HEK293 (cell line): Measurements from ENCODE around the gene TSNAX.

Experiments
- GFI1B ChIP-seq: fragments of 450-650 bp; formaldehyde crosslinking; IDR thresholded peaks from 2 replicates; pipeline ENCODE4 v1.5.1; 2016; ENCODE audit warnings: missing biosample characterization, missing genetic modification characterization
- IKZF3 ChIP-seq: fragments of 450-650 bp; IDR thresholded peaks from 2 replicates; pipeline ENCODE4 v1.5.0; 2018; ENCODE audit warnings: missing biosample characterization, mild to moderate bottlenecking, missing genetic modification characterization, moderate library complexity
- REPIN1 ChIP-seq: fragments of 450-650 bp; formaldehyde crosslinking; IDR thresholded peaks from 2 replicates; pipeline ENCODE4 v1.5.1; 2017; ENCODE audit warnings: missing biosample characterization, missing genetic modification characterization, low read depth
- TCF7L2 ChIP-seq: IDR thresholded peaks from 2 replicates; pipeline ENCODE4 v1.6.1; 2011; ENCODE audit warnings: low read depth, mild to moderate bottlenecking, inconsistent platforms, low read length, moderate library complexity, borderline replicate concordance
- YY1 ChIP-seq: fragments of 450-650 bp; formaldehyde crosslinking; IDR thresholded peaks from 2 replicates; pipeline ENCODE4 v1.5.1; 2018; ENCODE audit warnings: missing biosample characterization, missing genetic modification characterization
- YY2 ChIP-seq: fragments of 450-650 bp; formaldehyde crosslinking; IDR thresholded peaks from 2 replicates; pipeline ENCODE4 v1.5.1; 2016; ENCODE audit warnings: missing biosample characterization, missing genetic modification characterization
- ZBTB20 ChIP-seq: fragments of 450-650 bp; formaldehyde crosslinking; IDR thresholded peaks from 2 replicates; pipeline ENCODE4 v1.5.1; 2016; ENCODE audit warnings: missing biosample characterization, missing genetic modification characterization
- ZBTB48 ChIP-seq: fragments of 450-650 bp; formaldehyde crosslinking; IDR thresholded peaks from 2 replicates; pipeline ENCODE4 v1.5.1; 2016; ENCODE audit warnings: missing biosample characterization, missing genetic modification characterization
- ZFP41 ChIP-seq: fragments of 450-650 bp; formaldehyde crosslinking; IDR thresholded peaks from 2 replicates; pipeline ENCODE4 v1.5.1; 2016; ENCODE audit warnings: missing biosample characterization, missing genetic modification characterization, borderline replicate concordance
- ZFP69B ChIP-seq: fragments of 450-650 bp; formaldehyde crosslinking; IDR thresholded peaks from 2 replicates; pipeline ENCODE4 v1.5.1; 2016; ENCODE audit warnings: missing biosample characterization, missing genetic modification characterization
- ZIC2 ChIP-seq: fragments of 450-650 bp; formaldehyde crosslinking; IDR thresholded peaks from 2 replicates; pipeline ENCODE4 v1.5.1; 2016; ENCODE audit warnings: missing biosample characterization, missing genetic modification characterization
- ZNF155 ChIP-seq: fragments of 450-650 bp; formaldehyde crosslinking; IDR thresholded peaks from 2 replicates; pipeline ENCODE4 v1.5.1; 2016; ENCODE audit warnings: missing biosample characterization, missing genetic modification characterization
- ZNF169 ChIP-seq: fragments of 450-650 bp; formaldehyde crosslinking; IDR thresholded peaks from 2 replicates; pipeline ENCODE4 v1.5.1; 2016; ENCODE audit warnings: missing biosample characterization, missing genetic modification characterization
- ZNF221 ChIP-seq: fragments of 450-650 bp; formaldehyde crosslinking; IDR thresholded peaks from 2 replicates; pipeline ENCODE4 v1.5.1; 2017; ENCODE audit warnings: missing biosample characterization, missing genetic modification characterization, borderline replicate concordance
- ZNF266 ChIP-seq: fragments of 450-650 bp; formaldehyde crosslinking; IDR thresholded peaks from 2 replicates; pipeline ENCODE4 v1.5.1; 2016; ENCODE audit warnings: missing biosample characterization, missing genetic modification characterization, low read depth
- ZNF302 ChIP-seq: fragments of 450-650 bp; formaldehyde crosslinking; IDR thresholded peaks from 2 replicates; pipeline ENCODE4 v1.5.1; 2016; ENCODE audit warnings: missing biosample characterization, missing genetic modification characterization, low read depth
- ZNF510 ChIP-seq: fragments of 450-650 bp; formaldehyde crosslinking; IDR thresholded peaks from 2 replicates; pipeline ENCODE4 v1.5.1; 2018; ENCODE audit warnings: mild to moderate bottlenecking, missing genetic modification characterization, missing biosample characterization; ENCODE audit not compliant: insufficient replicate concordance
- ZNF521 ChIP-seq: fragments of 450-650 bp; formaldehyde crosslinking; IDR thresholded peaks from 2 replicates; pipeline ENCODE4 v1.5.1; 2017; ENCODE audit warnings: missing biosample characterization, mild to moderate bottlenecking, missing genetic modification characterization
- ZNF555 ChIP-seq: fragments of 450-650 bp; formaldehyde crosslinking; conservative IDR thresholded peaks from 2 replicates; pipeline ENCODE4 v1.5.1; 2017; ENCODE audit warnings: missing biosample characterization, mild to moderate bottlenecking, missing genetic modification characterization, inconsistent platforms
- ZNF571 ChIP-seq: fragments of 450-650 bp; formaldehyde crosslinking; IDR thresholded peaks from 2 replicates; pipeline ENCODE4 v1.5.0; 2017; ENCODE audit warnings: missing biosample characterization, missing genetic modification characterization
- ZNF610 ChIP-seq: fragments of 450-650 bp; formaldehyde crosslinking; IDR thresholded peaks from 2 replicates; pipeline ENCODE4 v1.5.1; 2016; ENCODE audit warnings: missing biosample characterization, missing genetic modification characterization, borderline replicate concordance
- ZNF626 ChIP-seq: fragments of 450-650 bp; sonication (Bioruptor Pico); formaldehyde crosslinking; IDR thresholded peaks from 2 replicates; pipeline ENCODE4 v1.5.1; 2018; ENCODE audit warnings: missing biosample characterization, missing genetic modification characterization, inconsistent platforms
- ZNF658 ChIP-seq: fragments of 450-650 bp; formaldehyde crosslinking; IDR thresholded peaks from 2 replicates; pipeline ENCODE4; 2016; ENCODE audit warnings: missing biosample characterization, missing genetic modification characterization
- ZNF664 ChIP-seq: fragments of 450-650 bp; formaldehyde crosslinking; IDR thresholded peaks from 2 replicates; pipeline ENCODE4 v1.5.1; 2016; ENCODE audit warnings: missing biosample characterization, missing genetic modification characterization
- ZNF701 ChIP-seq: fragments of 450-650 bp; formaldehyde crosslinking; IDR thresholded peaks from 2 replicates; pipeline ENCODE4 v1.5.1; 2016; ENCODE audit warnings: missing biosample characterization, missing genetic modification characterization
- ZSCAN16 ChIP-seq: fragments of 450-650 bp; formaldehyde crosslinking; IDR thresholded peaks from 2 replicates; pipeline ENCODE4 v1.5.1; 2016; ENCODE audit warnings: missing biosample characterization, missing genetic modification characterization
- ZSCAN23 ChIP-seq: fragments of 450-650 bp; formaldehyde crosslinking; IDR thresholded peaks from 2 replicates; pipeline ENCODE4 v1.5.1; 2016; ENCODE audit warnings: missing biosample characterization, missing genetic modification characterization
- TF ChIP-seq, protein P1 (sequence below): fragments of 450-650 bp; formaldehyde crosslinking; IDR thresholded peaks from 2 replicates; pipeline ENCODE4 v1.5.1; 2016; ENCODE audit warnings: missing biosample characterization, missing genetic modification characterization
- TF ChIP-seq, protein P2 (sequence below): fragments of 450-650 bp; formaldehyde crosslinking; IDR thresholded peaks from 2 replicates; pipeline ENCODE4 v1.5.1; 2016; ENCODE audit warnings: missing biosample characterization, missing genetic modification characterization
- TF ChIP-seq, protein P3 (sequence below): fragments of 450-650 bp; IDR thresholded peaks from 2 replicates; pipeline ENCODE4 v1.5.1; 2018; ENCODE audit warnings: missing biosample characterization, mild to moderate bottlenecking, missing genetic modification characterization
- TF ChIP-seq, protein P4 (sequence below): fragments of 450-650 bp; formaldehyde crosslinking; IDR thresholded peaks from 2 replicates; pipeline ENCODE4 v1.5.1; 2016; ENCODE audit warnings: missing biosample characterization, missing genetic modification characterization
- TF ChIP-seq, protein P5 (sequence below): fragments of 450-650 bp; formaldehyde crosslinking; IDR thresholded peaks from 2 replicates; pipeline ENCODE4 v1.5.1; 2016; ENCODE audit warnings: missing biosample characterization, missing genetic modification characterization

The TSNAX gene

DNA sequence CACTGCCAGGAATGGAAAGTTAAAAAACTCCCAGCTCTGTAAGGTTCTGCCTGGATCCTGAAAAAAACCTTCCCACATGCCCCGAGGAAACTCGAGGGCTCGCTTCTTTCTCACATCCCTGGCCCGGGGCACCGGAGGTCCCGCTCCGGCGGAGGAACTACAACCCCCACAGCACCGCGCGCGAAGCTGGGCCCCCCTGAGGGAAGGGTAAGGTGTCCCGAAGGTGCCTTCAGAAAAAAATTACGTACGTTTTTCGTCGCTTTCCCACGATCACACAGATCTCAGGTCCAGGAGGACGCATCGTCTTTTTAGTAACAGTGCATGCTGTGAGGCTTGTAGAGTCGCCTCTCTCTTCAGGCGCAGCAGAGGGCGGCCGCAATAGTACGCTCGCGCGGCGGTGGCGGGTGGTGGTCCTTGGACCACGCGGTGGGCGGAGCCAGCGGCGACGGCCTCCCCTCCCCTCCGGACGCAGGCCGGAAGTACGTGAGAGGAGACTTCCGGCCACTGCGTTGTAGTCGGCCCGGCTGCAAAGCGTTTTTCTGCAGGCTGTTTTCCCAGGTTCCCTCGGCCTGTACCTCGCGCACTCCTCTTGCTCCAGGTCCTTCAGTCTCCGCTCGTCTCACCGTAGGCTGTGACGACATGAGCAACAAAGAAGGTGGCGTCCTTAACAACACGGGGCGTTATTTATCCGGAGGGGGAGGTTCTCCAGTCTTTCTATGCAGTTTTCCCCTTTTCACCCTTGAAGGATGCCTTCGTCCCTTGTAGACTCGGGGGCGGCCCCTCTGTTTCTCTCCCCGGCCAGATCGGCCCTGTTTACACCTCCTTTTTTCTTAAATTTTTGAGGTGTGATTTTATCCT, at the start of gene TSNAX (continued):
- TF ChIP-seq ZNF169 (no peak), YY2 (tag by site-specific recombination) (no peak; the same call in 1 of the 2 replicates), ZBTB48 (peak; percentile 74), ZSCAN23 (tag by site-specific recombination) (no peak), ZNF555 (tag by site-specific recombination) (no peak), YY1 (peak; percentile 82; the same call in 1 of the 2 replicates), ZNF658 (tag by site-specific recombination) (no peak), ZNF221 (peak; percentile 74; the same call in 1 of the 2 replicates), ZNF610 (tag by site-specific recombination) (peak; percentile 91), ZBTB20 (peak; percentile 94), IKZF3 (tag by site-specific recombination) (no peak), ZNF510 (tag by site-specific recombination) (no peak), TCF7L2 (no peak), ZNF155 (tag by site-specific recombination) (no peak), ZNF626 (no peak; the same call in 1 of the 2 replicates), ZNF571 (tag by site-specific recombination) (no peak), REPIN1 (tag by site-specific recombination) (0 out of 2 replicates have a peak, but pooled peaks have one; percentile 6), ZFP69B (peak; percentile 86), ZNF521 (tag by site-specific recombination) (no peak), ZNF302 (tag by site-specific recombination) (no peak), ZNF701 (tag by site-specific recombination) (no peak), ZSCAN16 (tag by site-specific recombination) (no peak), GFI1B (tag by site-specific recombination) (no peak), ZNF266 (tag by site-specific recombination) (no peak), ZFP41 (tag by site-specific recombination) (no peak), ZIC2 (tag by site-specific recombination) (peak; percentile 76), ZNF664 (tag by site-specific recombination) (0 out of 2 replicates have a peak, but pooled peaks have one; percentile 52)
- TF ChIP-seq, protein P1, sequence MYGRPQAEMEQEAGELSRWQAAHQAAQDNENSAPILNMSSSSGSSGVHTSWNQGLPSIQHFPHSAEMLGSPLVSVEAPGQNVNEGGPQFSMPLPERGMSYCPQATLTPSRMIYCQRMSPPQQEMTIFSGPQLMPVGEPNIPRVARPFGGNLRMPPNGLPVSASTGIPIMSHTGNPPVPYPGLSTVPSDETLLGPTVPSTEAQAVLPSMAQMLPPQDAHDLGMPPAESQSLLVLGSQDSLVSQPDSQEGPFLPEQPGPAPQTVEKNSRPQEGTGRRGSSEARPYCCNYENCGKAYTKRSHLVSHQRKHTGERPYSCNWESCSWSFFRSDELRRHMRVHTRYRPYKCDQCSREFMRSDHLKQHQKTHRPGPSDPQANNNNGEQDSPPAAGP (tag by site-specific recombination): peak; percentile 97
- TF ChIP-seq, protein P2, sequence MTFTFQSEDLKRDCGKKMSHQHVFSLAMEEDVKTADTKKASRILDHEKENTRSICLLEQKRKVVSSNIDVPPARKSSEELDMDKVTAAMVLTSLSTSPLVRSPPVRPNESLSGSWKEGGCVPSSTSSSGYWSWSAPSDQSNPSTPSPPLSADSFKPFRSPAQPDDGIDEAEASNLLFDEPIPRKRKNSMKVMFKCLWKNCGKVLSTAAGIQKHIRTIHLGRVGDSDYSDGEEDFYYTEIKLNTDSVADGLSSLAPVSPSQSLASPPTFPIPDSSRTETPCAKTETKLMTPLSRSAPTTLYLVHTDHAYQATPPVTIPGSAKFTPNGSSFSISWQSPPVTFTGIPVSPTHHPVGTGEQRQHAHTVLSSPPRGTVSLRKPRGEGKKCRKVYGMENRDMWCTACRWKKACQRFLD (tag by site-specific recombination): no peak
- TF ChIP-seq, protein P3, sequence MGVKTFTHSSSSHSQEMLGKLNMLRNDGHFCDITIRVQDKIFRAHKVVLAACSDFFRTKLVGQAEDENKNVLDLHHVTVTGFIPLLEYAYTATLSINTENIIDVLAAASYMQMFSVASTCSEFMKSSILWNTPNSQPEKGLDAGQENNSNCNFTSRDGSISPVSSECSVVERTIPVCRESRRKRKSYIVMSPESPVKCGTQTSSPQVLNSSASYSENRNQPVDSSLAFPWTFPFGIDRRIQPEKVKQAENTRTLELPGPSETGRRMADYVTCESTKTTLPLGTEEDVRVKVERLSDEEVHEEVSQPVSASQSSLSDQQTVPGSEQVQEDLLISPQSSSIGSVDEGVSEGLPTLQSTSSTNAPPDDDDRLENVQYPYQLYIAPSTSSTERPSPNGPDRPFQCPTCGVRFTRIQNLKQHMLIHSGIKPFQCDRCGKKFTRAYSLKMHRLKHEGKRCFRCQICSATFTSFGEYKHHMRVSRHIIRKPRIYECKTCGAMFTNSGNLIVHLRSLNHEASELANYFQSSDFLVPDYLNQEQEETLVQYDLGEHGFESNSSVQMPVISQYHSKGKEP (tag by site-specific recombination): peak; percentile 80; the same call in 1 of the 2 replicates
- TF ChIP-seq, protein P4, sequence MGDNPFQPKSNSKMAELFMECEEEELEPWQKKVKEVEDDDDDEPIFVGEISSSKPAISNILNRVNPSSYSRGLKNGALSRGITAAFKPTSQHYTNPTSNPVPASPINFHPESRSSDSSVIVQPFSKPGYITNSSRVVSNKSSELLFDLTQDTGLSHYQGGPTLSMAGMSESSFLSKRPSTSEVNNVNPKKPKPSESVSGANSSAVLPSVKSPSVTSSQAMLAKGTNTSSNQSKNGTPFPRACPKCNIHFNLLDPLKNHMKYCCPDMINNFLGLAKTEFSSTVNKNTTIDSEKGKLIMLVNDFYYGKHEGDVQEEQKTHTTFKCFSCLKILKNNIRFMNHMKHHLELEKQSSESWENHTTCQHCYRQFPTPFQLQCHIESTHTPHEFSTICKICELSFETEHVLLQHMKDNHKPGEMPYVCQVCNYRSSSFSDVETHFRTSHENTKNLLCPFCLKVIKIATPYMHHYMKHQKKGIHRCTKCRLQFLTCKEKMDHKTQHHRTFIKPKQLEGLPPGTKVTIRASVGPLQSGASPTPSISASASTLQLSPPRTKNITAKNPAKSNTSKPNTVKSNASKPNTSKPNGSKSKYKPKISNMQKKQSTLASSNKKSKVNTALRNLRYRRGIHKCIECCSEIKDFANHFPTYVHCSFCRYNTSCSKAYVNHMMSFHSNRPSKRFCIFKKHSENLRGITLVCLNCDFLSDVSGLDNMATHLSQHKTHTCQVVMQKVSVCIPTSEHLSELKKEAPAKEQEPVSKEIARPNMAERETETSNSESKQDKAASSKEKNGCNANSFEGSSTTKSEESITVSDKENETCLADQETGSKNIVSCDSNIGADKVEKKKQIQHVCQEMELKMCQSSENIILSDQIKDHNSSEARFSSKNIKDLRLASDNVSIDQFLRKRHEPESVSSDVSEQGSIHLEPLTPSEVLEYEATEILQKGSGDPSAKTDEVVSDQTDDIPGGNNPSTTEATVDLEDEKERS (tag by site-specific recombination): no peak
- TF ChIP-seq, protein P5, sequence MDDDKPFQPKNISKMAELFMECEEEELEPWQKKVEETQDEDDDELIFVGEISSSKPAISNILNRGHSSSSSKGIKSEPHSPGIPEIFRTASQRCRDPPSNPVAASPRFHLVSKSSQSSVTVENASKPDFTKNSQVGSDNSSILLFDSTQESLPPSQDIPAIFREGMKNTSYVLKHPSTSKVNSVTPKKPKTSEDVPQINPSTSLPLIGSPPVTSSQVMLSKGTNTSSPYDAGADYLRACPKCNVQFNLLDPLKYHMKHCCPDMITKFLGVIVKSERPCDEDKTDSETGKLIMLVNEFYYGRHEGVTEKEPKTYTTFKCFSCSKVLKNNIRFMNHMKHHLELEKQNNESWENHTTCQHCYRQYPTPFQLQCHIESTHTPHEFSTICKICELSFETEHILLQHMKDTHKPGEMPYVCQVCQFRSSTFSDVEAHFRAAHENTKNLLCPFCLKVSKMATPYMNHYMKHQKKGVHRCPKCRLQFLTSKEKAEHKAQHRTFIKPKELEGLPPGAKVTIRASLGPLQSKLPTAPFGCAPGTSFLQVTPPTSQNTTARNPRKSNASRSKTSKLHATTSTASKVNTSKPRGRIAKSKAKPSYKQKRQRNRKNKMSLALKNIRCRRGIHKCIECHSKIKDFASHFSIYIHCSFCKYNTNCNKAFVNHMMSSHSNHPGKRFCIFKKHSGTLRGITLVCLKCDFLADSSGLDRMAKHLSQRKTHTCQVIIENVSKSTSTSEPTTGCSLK: no peak
